GM12892 (cell line): ENCODE results near the gene PLA2G1B.

Source experiments
- POLR2A ChIP-seq: IDR thresholded peaks from 2 replicates; pipeline ENCODE4 v1.6.1; 2011; ENCODE audit warnings: low read depth, low read length, control low read depth
- POLR2AphosphoS5 ChIP-seq: IDR thresholded peaks from 2 replicates; pipeline ENCODE4 v1.6.1; 2011; ENCODE audit warnings: low read depth, low read length, control low read depth
- TAF1 ChIP-seq: IDR thresholded peaks from 2 replicates; pipeline ENCODE4 v1.6.1; 2011; ENCODE audit warnings: low read depth, mild to moderate bottlenecking, control low read depth, low read length, borderline replicate concordance

DNA sequence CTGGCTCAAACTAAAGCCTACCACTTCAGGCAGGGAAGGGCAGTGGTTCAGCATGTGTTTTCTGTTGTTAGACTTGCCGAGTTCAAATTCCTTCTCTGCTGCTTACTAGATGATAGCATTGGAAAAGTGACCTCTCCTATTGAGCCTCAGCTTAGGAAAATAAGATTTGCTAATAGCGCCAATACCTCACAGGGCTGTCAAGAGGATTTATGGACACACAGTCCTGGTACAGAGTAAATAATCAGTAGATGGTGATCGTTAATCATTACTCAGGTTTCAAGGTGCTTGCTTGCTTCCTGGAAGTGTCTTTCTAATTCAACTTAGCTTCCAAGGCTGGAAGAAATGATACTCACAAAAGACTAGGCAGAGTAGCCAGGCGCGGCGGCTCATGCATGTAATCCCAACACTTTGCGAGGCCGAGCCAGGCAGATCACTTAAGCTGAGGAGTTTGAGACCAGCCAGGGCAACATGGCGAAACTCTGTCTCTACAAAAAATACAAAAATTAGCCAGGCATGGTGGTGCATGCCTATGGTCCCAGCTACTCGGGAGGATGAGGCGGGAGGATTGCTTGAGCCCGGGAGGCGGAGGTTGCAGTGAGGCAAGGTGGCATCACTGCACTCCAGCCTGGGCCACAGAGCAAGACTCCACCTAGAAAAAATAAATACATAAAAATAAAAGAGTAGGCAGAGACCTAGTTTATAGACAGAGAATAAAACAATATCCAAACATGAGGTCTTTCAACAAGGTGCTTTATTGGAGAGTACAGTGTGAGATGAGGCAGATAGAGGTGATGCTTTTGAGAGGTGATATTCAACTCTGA lies 6.0 kb downstream of the PLA2G1B start:
- TF ChIP-seq POLR2A, result no peak
- TF ChIP-seq POLR2AphosphoS5, result no peak
- TF ChIP-seq TAF1, result no peak
